Immature natural killer cell (primary cell): Measurements from ENCODE around the gene TANC1. TPM values are rescaled to one million over a fixed set of nuclear protein-coding genes. Genes with fewer than 3 reads are reported as not detected.

Source experiments
- DNase-seq, 3 donors: peaks; one replicate each; pipeline ENCODE4 v3.0.0; 2022; ENCODE audit warnings: mixed read lengths in 1 of 3
- H3K27ac Mint-ChIP-seq, 6 donors: one replicate each; pipeline ENCODE4 v1.8.0; 2020; ENCODE audit warnings: mixed read lengths in 6 of 6, mild to moderate bottlenecking in 5 of 6, inconsistent platforms in 4 of 6, moderate library complexity in 3 of 6
- H3K27me3 Mint-ChIP-seq, 3 donors: one replicate each; pipeline ENCODE4 v1.8.0; 2020 to 2021; ENCODE audit warnings: low read depth in 3 of 3, mild to moderate bottlenecking in 3 of 3, mixed read lengths in 3 of 3, moderate library complexity in 3 of 3, inconsistent platforms in 1 of 3
- H3K36me3 Mint-ChIP-seq, 3 donors: one replicate each; pipeline ENCODE4 v1.8.0; 2020; ENCODE audit warnings: mixed read lengths in 3 of 3, inconsistent platforms in 2 of 3, mild to moderate bottlenecking in 2 of 3
- H3K4me1 Mint-ChIP-seq, 2 donors: one replicate each; pipeline ENCODE4 v1.8.0; 2020; ENCODE audit warnings: inconsistent platforms in 2 of 2, mild to moderate bottlenecking in 2 of 2, mixed read lengths in 2 of 2, moderate library complexity in 1 of 2
- H3K4me3 Mint-ChIP-seq, 5 donors: one replicate each; pipeline ENCODE4 v1.8.0; 2020; ENCODE audit warnings: mild to moderate bottlenecking in 5 of 5, mixed read lengths in 5 of 5, inconsistent platforms in 3 of 5, moderate library complexity in 3 of 5
- H3K9me3 Mint-ChIP-seq, 6 donors: one replicate each; pipeline ENCODE4 v1.8.0; 2020; ENCODE audit warnings: mild to moderate bottlenecking in 6 of 6, mixed read lengths in 6 of 6, inconsistent platforms in 4 of 6, moderate library complexity in 3 of 6
- polyA plus RNA-seq, 3 donors: library from polyadenylated mRNA; unstranded; fragments of 300-500 nt; fragmentation: Illumina TruSeq; gene quantifications; one replicate each; pipeline ENCODE4 v1.2.3, GENCODE V29; 2021

TANC1 gene
- polyA plus RNA-seq, 3 donors from 2014 or later, result 0.41 to 0.46 TPM; not detected in 1

DNA sequence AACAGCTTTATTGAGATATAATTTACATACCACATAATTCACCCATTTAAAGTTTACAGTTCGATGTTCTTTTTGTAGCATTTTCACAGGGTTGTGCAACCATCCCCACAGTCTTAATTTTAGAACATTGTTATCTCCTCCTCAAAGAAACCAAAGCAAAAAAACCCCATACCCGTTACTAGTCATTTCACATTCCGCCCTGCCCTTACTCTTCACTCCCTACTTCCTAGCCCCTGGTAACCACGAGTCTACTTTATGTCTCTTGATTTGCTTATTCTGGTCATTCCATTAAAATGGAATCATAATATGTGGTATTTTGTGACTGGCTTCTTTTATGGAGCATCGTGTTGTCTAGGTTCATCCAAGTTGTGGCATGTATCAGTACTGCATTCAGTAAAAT lies 137.7 kb downstream of the TANC1 start:
- no peaks in the 10 kb centered on the region for H3K4me1 Mint-ChIP-seq
- DNase-seq, result no peak
- H3K9me3 Mint-ChIP-seq, result no peaks in the 10 kb centered on the region
- H3K27me3 Mint-ChIP-seq, result peaks cover 0 to 2% (median 0%) of the 10 kb centered on the region in 3 donors
- H3K27ac Mint-ChIP-seq, result no peak overlapping the region
- no peak overlapping the region for H3K4me3 Mint-ChIP-seq
- no peaks in the 10 kb centered on the region for H3K36me3 Mint-ChIP-seq

DNA sequence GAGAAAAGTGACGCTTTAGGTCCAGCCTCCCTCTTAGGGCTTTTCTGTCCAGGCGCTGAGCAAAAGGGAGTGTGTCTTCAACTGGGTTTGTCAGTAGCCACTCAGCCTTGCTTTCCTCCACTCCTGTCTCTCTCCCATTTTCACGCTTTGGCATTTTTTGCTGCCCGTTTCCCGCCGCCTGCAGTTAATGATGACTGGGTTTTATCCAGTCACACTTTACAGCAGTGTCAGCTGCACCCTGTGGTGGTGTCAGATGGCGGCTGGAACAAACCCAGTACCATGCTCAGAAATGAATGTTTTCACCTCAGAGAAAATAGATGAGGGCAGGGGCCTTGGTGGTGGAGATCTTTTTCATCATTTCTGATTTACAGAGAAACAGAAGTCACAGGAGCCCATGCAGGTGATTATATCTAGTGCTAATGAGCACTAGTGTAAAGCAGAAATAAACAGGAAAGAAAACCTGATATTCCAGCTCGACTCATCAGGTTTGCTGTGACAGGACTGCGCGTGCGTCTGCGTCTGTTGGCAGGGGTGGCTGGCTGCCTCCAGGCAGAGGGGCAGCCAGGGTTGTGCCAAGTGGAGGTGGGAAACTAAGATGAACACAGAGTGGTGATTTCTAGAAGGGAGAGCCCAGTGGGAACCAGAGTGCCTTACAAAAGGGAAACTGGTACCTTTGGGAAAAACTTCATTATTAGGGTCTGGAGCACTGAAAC lies 139.9 kb downstream of the TANC1 start:
- H3K27me3 Mint-ChIP-seq, result peaks cover 0 to 2% (median 2%) of the 10 kb centered on the region in 3 donors

DNA sequence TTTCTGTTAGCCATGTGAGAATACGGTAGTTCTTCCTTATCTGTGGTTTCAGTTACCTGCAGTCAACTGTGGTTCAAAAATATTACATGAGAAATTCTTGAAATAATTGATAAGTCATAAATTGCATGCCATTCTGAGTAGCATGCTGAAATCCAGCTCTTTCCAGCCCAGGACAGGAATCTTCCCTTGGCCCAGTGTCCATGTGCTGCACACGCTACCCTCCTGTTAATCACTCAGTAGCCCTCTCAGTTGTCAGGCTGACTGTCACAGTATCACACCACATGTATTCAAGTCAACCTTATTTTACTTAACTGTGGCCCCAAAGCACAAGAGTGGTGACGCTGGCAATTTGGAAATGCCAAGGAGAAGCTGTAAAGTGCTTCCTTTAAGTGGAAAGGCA lies 141.1 kb downstream of the TANC1 start:
- Mint-ChIP-seq H3K27ac (no peak overlapping the region), H3K4me3 (no peak overlapping the region), H3K27me3 (peaks cover 0 to 2% (median 2%) of the 10 kb centered on the region in 3 donors), H3K9me3 (no peaks in the 10 kb centered on the region), H3K36me3 (no peaks in the 10 kb centered on the region), H3K4me1 (no peaks in the 10 kb centered on the region)
- DNase-seq, result no peak

More for the DNA sequence above, 139.9 kb downstream of the TANC1 start:
- DNase-seq, result no peak
- Mint-ChIP-seq H3K9me3 (no peaks in the 10 kb centered on the region), H3K36me3 (no peaks in the 10 kb centered on the region), H3K4me1 (no peaks in the 10 kb centered on the region), H3K27ac (no peak overlapping the region), H3K4me3 (no peak overlapping the region)

DNA sequence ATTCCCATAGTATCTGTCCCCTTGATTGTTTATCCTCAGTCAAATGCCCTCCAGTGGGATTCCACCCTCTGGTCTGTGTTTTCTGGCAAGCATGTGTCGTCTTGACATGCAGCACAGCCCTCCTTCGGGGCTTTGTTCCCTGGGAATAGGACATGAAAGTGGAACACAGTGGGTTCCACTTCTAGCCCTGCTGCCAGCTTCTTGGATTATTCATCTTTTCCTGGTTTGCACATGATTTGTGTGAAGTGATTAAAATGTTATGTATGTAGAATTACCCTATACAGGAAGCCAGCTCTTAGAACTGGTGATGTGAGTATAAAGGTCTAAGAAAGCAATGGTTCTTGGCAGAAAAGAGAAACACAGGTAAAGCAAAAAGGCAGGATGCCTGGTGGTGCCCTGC lies 142.3 kb downstream of the TANC1 start:
- Mint-ChIP-seq H3K9me3 (no peaks in the 10 kb centered on the region), H3K27me3 (peaks cover 0 to 6% (median 2%) of the 10 kb centered on the region in 3 donors), H3K4me1 (no peaks in the 10 kb centered on the region), H3K27ac (no peak overlapping the region), H3K36me3 (no peaks in the 10 kb centered on the region), H3K4me3 (no peak overlapping the region)
- no peak for DNase-seq

DNA sequence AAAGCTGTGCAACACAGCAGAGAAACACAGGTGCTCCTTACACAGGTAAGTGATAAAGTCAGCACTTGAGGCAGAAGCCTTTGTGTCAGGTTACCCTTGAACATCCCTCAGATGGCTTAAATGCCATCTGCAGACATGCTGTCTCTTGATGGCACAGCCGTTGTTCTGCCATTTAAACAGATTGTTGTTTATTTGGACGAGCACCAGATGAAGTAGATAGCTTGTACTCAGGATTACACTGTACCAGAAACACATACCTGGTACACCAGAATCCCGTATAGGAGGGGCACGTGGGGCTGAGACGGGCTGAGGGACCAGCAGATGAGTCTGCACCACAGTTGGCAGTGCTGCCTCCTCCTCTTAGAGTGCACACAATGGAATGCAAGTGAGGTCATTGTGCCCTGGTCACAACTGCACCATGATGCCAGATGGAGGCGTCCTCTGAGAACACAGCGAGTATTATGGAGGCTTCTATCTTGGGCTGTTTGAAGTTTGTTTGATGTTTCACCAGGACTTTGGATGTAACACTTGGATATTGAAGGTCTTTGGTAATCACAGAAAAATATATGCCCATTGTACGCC lies 143.0 kb downstream of the TANC1 start:
- H3K36me3 Mint-ChIP-seq, result no peaks in the 10 kb centered on the region
- H3K27me3 Mint-ChIP-seq, result peaks cover 0 to 6% (median 2%) of the 10 kb centered on the region in 3 donors
- no peak for DNase-seq
- no peaks in the 10 kb centered on the region for H3K9me3 Mint-ChIP-seq
- no peak overlapping the region for H3K27ac Mint-ChIP-seq
- no peaks in the 10 kb centered on the region for H3K4me1 Mint-ChIP-seq
- H3K4me3 Mint-ChIP-seq, result no peak overlapping the region

DNA sequence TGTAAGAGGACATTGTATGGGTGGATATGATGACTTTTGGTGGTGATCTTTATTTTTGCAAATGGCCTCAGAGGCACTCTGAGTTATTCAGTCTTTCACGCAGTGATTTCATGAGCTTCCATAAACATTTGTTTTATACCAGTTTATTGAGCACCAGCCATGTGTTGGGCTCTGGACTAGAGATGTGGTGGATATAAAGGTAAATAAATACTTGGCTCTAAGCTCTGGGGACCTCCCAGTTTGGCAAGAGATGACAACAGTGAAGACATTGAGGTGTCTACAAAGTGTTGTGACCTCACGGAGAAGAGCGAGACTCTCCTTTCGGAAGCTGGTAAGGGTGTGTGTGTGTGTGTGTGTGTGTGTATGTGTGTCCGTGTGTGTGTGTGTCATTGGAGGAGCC lies 146.4 kb downstream of the TANC1 start:
- no peak for DNase-seq
- H3K9me3 Mint-ChIP-seq, result no peaks in the 10 kb centered on the region
- H3K27ac Mint-ChIP-seq, result peak overlapping the region in 1 of 6 donors; percentile 69
- H3K27me3 Mint-ChIP-seq, result peaks cover 0 to 6% (median 0%) of the 10 kb centered on the region in 3 donors
- peaks cover 17% of the 10 kb centered on the region in 2 donors for H3K4me1 Mint-ChIP-seq
- H3K36me3 Mint-ChIP-seq, result no peaks in the 10 kb centered on the region
- no peak overlapping the region for H3K4me3 Mint-ChIP-seq

DNA sequence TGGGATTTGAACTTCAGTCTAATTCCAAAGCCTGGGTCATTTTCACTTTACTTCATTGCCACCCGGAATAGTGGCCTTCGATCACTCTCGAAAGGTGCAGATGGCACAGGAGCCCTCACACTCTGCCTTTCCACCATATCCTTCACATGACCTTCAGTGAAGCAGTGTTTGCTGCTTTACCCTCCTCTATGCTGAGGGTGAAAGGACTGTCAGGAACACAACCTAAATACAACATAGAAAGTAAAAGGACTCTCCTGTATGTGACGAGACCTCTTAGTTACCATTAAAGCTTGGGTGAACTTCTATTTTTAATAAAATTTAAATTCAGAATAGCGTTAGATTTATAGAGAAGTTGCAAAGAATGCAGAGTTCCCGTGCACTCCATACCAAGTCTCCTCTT lies 148.5 kb downstream of the TANC1 start:
- Mint-ChIP-seq H3K27ac (no peak overlapping the region), H3K27me3 (peaks cover 0 to 6% (median 0%) of the 10 kb centered on the region in 3 donors), H3K4me1 (peaks cover 20% of the 10 kb centered on the region in 2 donors), H3K4me3 (no peak overlapping the region), H3K9me3 (no peaks in the 10 kb centered on the region), H3K36me3 (no peaks in the 10 kb centered on the region)
- no peak for DNase-seq

DNA sequence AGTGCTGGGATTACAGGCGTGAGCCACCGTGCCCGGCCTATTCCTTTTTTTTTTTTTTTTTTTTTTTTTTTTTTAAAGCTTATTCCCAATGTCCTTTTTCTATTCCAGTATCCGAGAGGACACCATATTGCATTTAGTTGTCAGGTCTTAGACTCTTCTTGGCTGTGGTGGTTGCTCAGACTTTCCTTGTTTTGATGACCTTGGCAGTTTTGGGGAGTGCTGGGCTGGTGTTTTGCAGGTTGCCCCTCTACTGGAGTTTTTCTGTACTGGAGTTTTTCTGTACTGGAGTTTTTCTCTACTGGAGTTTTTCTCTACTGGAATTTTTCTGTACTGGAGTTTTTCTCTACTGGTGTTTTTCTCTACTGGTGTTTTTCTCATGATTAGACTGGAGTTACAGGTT lies 149.2 kb downstream of the TANC1 start:
- H3K27ac Mint-ChIP-seq, result no peak overlapping the region
- H3K36me3 Mint-ChIP-seq, result no peaks in the 10 kb centered on the region
- no peak for DNase-seq
- peaks cover 0 to 5% (median 0%) of the 10 kb centered on the region in 3 donors for H3K27me3 Mint-ChIP-seq
- no peak overlapping the region for H3K4me3 Mint-ChIP-seq
- peaks cover 20 to 21% of the 10 kb centered on the region in 2 donors for H3K4me1 Mint-ChIP-seq
- H3K9me3 Mint-ChIP-seq, result no peaks in the 10 kb centered on the region

DNA sequence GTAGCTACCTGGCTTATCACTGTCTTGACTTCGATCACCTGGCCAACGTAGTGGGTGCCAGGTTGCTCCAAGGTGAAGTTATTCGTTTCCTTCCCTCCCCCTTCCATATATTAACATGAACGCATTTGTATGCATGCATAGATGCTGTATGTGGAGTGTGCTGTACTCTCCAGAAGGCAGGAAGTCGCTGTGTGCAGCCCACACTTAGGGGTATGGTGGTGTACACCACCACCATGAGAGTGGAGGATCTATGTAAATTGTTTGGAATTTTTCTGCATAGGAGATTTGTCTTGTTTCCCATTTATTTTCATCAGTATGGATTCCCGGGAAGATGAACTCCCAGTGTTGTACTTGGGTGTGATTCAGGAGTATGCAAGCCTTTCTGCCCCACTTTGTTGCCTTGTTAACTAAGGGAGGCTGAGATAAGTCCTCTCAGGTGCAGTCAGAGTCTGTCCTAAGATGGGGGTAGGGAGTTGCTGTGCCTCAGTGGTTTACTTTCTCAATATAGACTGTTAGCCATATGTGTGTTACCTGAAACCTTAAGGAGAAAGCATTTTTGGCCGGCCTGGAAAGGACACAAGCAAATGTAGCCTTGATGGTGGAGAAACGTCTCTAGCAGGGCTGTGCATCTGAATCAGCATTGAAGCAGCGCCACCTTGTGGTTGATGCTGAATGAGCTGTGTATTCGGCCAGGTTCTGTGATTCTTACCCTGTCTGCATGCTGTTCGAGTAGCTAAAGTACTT lies 149.8 kb downstream of the TANC1 start:
- peak overlapping the region in 1 of 6 donors; percentile 17 for H3K27ac Mint-ChIP-seq
- no peaks in the 10 kb centered on the region for H3K36me3 Mint-ChIP-seq
- no peak overlapping the region for H3K4me3 Mint-ChIP-seq
- DNase-seq, result peak; percentile 64 to 70 (median 69)
- peaks cover 20 to 25% of the 10 kb centered on the region in 2 donors for H3K4me1 Mint-ChIP-seq
- H3K27me3 Mint-ChIP-seq, result peaks cover 0 to 4% (median 0%) of the 10 kb centered on the region in 3 donors
- H3K9me3 Mint-ChIP-seq, result no peaks in the 10 kb centered on the region

DNA sequence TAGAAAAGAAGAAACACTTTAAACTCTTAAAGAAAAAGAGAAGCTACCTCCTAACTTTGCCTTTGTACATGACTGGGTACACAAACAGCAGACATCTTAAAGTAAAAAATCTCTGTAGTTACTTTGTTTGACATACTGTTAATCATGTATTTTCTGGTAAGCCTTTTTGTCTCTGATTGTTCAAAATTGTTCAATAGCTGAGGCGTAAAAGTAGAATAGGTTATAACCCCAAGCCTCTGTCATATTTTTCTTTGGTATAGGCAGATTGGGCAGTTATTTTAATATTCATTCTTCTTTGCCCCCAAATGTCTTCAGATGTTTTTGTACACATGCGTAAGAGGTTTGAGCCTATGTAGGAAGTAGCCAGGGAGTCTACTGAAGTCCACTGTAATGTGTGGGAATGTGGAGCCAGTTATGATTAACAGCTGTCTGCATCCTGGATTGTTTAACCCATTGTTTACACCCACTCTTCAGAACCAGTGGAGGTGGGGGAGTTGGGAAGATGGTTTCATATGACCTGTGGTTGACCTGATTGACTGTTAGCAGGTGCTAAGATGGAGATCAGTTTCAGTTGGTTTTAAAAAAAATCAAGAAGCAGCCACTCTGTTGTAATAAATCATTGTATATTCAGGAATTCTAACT lies 150.5 kb downstream of the TANC1 start:
- H3K36me3 Mint-ChIP-seq, result no peaks in the 10 kb centered on the region
- H3K4me3 Mint-ChIP-seq, result no peak overlapping the region
- peak overlapping the region in 1 of 6 donors; percentile 17 for H3K27ac Mint-ChIP-seq
- H3K9me3 Mint-ChIP-seq, result no peaks in the 10 kb centered on the region
- H3K27me3 Mint-ChIP-seq, result peaks cover 0 to 4% (median 0%) of the 10 kb centered on the region in 3 donors
- no peak for DNase-seq
- H3K4me1 Mint-ChIP-seq, result peaks cover 26 to 31% of the 10 kb centered on the region in 2 donors

DNA sequence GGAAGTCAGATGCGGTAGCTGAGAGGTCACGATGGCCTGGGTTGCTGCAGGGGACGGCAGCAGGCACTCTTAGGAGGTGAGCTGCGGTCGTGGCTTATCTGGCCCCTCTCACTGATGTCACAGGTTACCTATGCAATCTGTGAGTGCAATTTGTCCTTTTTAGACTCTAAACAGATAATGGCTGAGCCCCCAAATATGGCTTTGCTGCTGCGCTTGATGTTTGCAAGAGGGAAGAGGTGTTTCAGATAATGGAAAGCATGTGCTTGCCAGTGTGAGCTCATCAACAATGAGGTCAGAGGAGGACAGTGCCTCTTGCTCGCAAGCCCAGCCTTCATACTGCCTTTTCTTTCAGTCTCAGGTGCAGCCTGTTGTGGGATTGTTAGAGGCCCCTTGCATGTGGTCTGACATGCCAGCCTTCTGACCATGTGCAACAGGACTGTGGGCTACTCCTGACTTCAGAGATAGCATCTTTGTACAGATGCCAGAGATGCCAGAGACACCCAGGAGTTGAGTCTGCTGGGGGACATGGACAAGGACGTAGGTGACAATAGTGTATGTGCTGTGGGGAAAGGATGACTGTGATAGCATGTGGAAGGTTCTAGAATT lies 151.3 kb downstream of the TANC1 start:
- Mint-ChIP-seq H3K4me1 (peaks cover 33 to 38% of the 10 kb centered on the region in 2 donors), H3K27me3 (peaks cover 0 to 2% (median under 1%) of the 10 kb centered on the region in 3 donors), H3K36me3 (no peaks in the 10 kb centered on the region), H3K4me3 (no peak overlapping the region), H3K9me3 (no peaks in the 10 kb centered on the region), H3K27ac (peak overlapping the region in 1 of 6 donors; percentile 53)
- DNase-seq, result no peak

DNA sequence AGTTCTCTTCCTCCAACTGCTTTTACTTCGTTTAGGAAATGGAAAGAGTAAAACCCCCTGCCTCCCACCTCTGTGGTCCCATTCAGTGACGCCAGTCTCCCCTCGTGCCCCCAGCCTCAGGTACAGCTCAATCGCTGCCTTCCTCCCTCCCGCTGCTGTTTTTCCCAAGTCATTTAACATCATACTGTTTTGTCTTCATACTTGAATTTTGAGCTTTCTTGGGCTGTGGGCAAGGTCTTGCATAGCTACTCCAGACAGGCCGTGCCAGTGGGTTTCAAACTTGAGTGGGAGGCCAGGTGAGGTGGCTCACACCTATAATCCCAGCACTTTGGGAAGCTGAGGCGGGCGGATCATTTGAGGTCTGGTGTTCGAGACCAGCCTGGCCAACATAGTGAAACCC lies 155.3 kb downstream of the TANC1 start:
- peaks cover 54 to 64% of the 10 kb centered on the region in 2 donors for H3K4me1 Mint-ChIP-seq
- H3K27me3 Mint-ChIP-seq, result peaks cover 0 to 2% (median 0%) of the 10 kb centered on the region in 3 donors
- peak overlapping the region in 5 of 6 donors; percentile 47 to 90 (median 85) for H3K27ac Mint-ChIP-seq
- peak overlapping the region in 1 of 5 donors; percentile 62 for H3K4me3 Mint-ChIP-seq
- no peaks in the 10 kb centered on the region for H3K36me3 Mint-ChIP-seq
- DNase-seq, result no peak
- H3K9me3 Mint-ChIP-seq, result no peaks in the 10 kb centered on the region

DNA sequence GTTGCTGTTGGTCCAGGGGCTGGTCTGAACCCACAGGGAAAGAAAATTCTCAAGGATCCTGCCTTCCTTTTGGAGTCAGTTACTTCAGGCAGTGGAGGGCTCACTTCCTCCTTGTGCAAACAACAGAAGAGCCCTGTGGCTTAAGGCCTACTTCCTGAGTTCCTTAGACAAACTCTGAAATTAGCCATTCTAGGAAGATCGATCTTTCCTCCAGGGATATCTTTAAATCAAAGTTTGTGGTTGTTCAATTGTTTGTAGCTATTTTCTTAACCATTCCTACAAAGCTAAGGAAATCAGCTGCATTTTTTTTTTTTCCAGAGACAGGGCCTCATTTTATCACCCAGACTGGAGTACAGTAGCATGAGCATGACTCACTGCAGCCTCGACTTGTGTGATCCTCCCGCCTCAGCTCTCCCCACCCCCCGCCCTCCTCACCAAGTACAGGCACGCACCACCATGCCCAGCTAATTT lies 156.0 kb downstream of the TANC1 start:
- Mint-ChIP-seq H3K9me3 (no peaks in the 10 kb centered on the region), H3K36me3 (no peaks in the 10 kb centered on the region), H3K4me3 (peak overlapping the region; percentile 28 to 63 (median 46)), H3K4me1 (peaks cover 54 to 63% of the 10 kb centered on the region in 2 donors), H3K27ac (peak overlapping the region; percentile 47 to 90 (median 86)), H3K27me3 (peaks cover 0 to 2% (median 0%) of the 10 kb centered on the region in 3 donors)
- DNase-seq, result no peak
